GM19463 (cell line): ENCODE results near the gene CTDSP2.
"Not testable (repeated sequence)": the region's sequence is repeated elsewhere in the genome, so short reads cannot be mapped to it uniquely, and the experiment has no call there.

Source experiments
- ATAC-seq: cut with Tn5 transposase; IDR thresholded peaks from one replicate; pipeline ENCODE4 v1.9.1; 2021; ENCODE audit warnings: mild to moderate bottlenecking, moderate library complexity; ENCODE audit not compliant: unreplicated experiment

The CTDSP2 gene

GRCh38 chr12:57836442-57837375 is 9.8 kb downstream of the CTDSP2 start:
- ATAC-seq: peak; percentile 42

- ATAC-seq: no peak
Measured at GRCh38 chr12:57835366-57836288, 10.9 kb downstream of the CTDSP2 start.

- ATAC-seq: no peak
Measured at GRCh38 chr12:57834086-57834876, 12.2 kb downstream of the CTDSP2 start.

GRCh38 chr12:57833672-57834071 is 12.9 kb downstream of the CTDSP2 start:
- no peak for ATAC-seq

GRCh38 chr12:57832966-57833365 is 13.6 kb downstream of the CTDSP2 start:
- no peak for ATAC-seq

- no peak for ATAC-seq
Measured at GRCh38 chr12:57830393-57830792, 16.1 kb downstream of the CTDSP2 start.

- no peak for ATAC-seq
Measured at GRCh38 chr12:57829025-57829777, 17.3 kb downstream of the CTDSP2 start.

- ATAC-seq: no peak
Measured at GRCh38 chr12:57826966-57827365, 19.6 kb downstream of the CTDSP2 start.

- ATAC-seq: no peak
Measured at GRCh38 chr12:57826400-57826799, 20.1 kb downstream of the CTDSP2 start.

GRCh38 chr12:57825451-57825850 is 21.1 kb downstream of the CTDSP2 start:
- no peak for ATAC-seq

GRCh38 chr12:57823908-57824640 is 22.5 kb downstream of the CTDSP2 start:
- ATAC-seq: no peak

- ATAC-seq: no peak
Measured at GRCh38 chr12:57823131-57823907, 23.2 kb downstream of the CTDSP2 start.

GRCh38 chr12:57822392-57823130 is 24.0 kb downstream of the CTDSP2 start:
- no peak for ATAC-seq

- no peak for ATAC-seq
Measured at GRCh38 chr12:57821474-57822214, 24.9 kb downstream of the CTDSP2 start.

- ATAC-seq: not testable (repeated sequence)
Measured at GRCh38 chr12:57821015-57821414, 25.5 kb downstream of the CTDSP2 start.

- not testable (repeated sequence) for ATAC-seq
Measured at GRCh38 chr12:57820119-57820518, 26.4 kb downstream of the CTDSP2 start.

GRCh38 chr12:57817990-57818331 is 28.6 kb downstream of the CTDSP2 start:
- ATAC-seq: not testable (repeated sequence)
